Right ventricle myocardium inferior (tissue), 1 donor: Measurements from ENCODE around the gene SOAT2. TPM values are rescaled to one million over a fixed set of nuclear protein-coding genes. Genes with fewer than 3 reads are reported as not detected.

Experiments
- ATAC-seq: fragments of 200-7000 bp; cut with Tn5 transposase; one replicate; pipeline ENCODE4 v1.9.1; 2020; ENCODE audit warnings: mild to moderate bottlenecking, moderate library complexity
- DNase-seq: peaks from one replicate; pipeline ENCODE4 v3.0.0; 2021; ENCODE audit errors: missing footprints
- intact Hi-C: fragments of 100-400 bp; cut with DNase I; formaldehyde crosslinking; loops from one replicate; pipeline ENCODE4 v1.11.0; 2022
- total RNA-seq: library from RNA; stranded (reverse); fragmentation: NEBNext Ultra II Directional; extraction: Animal tissue kit (Norgen Biotek cat#: 25700); gene quantifications from one replicate; pipeline ENCODE4 v1.2.1, GENCODE V29; 2021
- donor health status: DM: no; HTN: yes; CAD: no; lungs with severe emphysema.

SOAT2 gene
- total RNA-seq, 1 donor from 2014 or later: not detected

DNA sequence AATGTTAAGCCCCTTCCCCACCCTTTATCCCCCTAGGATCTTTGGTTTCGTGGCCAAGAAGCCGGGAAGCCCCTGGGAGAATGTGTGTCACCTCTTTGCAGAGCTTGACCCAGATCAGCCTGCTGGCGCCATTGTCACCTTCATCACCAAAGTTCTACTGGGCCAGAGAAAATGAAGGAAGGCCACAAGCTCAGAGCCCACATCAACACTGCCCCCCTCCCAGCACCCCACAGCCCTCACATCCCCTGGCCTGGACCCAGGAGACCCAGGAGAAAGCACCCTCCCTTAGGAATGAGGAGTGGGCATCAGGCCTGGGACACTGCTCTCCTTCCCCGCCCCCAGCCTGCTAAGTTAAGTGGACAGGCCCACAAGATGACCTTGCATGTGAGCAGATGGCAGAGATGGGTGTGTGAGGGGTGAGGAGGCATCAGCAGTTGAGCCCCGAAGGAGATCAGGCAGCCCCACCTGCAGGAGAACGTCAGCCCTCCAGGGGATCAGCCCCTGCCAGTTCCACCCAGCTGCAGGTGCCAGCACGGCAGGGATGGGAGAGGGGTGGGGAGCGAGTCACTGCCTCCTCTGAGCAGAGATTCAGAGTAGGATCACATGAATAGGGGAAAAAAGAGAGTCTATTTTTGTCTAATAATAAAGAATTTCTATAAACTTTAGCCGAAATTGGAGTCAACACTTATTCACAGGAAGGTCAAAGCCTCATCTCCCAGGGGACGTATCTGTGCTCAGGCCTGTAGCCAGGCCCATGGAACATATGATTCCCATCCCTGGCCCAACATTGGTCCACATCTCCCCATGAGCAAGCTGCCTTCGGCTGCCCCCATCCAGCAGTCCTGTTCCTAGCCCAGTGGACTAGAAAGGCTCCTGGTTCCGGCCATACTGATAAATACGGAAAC is 39.3 kb upstream of the SOAT2 start:
- no peak for DNase-seq
- ATAC-seq: peak; percentile 43
- intact Hi-C loops: loop anchor here (1.0 kb wide), 1 partner anchor 12 kb away; no protein-coding TSS in a partner anchor

DNA sequence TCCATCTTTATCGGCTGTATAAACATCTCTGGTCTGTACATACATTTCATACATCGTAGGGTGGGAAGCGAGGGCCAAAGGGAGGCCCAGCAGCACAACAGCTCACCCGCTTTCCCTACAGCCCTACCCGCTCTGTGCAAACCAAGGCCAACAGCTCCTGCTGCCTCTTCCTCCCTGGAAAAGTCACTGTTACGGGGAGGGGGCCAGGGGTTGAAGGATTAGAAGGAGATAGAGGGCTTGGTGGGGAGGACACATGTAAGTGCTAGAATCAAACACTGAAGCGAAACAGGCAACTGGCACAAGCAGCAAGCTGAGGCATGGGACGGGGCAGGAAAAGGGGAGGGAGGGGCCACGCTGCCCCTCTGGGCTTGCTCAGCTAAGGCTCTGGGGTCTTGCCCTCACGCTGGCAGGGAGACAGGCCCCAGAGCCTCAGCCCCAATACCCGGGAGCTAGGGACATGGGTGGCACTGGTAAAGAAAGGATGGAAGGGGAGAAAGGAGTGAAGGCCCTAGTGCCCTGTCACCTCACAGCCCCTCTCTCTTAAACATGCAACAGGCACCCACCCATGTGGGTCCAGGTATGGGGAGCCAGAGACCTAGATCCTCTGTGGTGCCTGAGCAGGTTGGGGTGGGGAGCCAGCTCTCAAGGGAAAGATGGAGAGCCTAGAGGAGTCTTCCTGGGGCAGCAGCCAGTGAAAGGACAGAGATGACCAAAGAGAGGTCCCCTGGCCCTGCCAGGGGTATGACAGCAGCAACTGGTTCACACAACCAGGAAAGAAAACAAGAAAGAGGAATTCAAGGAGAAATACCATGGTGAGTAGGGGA is 38.5 kb upstream of the SOAT2 start:
- ATAC-seq (peak; percentile 1), DNase-seq (no peak)
- intact Hi-C loops: loop anchor here (5.0 kb wide), 1 partner anchor 232 kb away; the partner anchor contains the start of genes MYG1 and PFDN5

DNA sequence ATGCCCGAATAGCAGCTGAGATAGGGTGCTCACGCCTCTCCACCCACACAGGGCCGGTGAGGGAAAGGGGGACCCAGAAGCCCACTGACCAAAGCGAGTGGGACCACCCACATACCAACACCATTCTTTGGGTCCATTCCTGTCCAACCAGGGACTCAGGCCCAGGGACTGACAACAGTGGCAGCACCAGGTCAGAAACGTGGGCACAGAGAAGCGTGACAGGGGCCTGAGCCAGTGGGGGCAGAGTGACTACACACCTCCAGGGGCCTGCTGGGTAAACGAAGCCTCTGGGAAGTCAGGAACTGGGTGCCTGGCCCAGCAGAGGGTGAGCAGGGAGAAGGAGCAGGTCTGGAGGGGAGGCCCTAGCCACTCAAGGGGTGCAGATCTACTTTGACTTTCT is 37.8 kb upstream of the SOAT2 start:
- ATAC-seq (peak; percentile 1), DNase-seq (no peak)
- intact Hi-C loops: loop anchor here (5.0 kb wide), 1 partner anchor 232 kb away; the partner anchor contains the start of genes MYG1 and PFDN5

DNA sequence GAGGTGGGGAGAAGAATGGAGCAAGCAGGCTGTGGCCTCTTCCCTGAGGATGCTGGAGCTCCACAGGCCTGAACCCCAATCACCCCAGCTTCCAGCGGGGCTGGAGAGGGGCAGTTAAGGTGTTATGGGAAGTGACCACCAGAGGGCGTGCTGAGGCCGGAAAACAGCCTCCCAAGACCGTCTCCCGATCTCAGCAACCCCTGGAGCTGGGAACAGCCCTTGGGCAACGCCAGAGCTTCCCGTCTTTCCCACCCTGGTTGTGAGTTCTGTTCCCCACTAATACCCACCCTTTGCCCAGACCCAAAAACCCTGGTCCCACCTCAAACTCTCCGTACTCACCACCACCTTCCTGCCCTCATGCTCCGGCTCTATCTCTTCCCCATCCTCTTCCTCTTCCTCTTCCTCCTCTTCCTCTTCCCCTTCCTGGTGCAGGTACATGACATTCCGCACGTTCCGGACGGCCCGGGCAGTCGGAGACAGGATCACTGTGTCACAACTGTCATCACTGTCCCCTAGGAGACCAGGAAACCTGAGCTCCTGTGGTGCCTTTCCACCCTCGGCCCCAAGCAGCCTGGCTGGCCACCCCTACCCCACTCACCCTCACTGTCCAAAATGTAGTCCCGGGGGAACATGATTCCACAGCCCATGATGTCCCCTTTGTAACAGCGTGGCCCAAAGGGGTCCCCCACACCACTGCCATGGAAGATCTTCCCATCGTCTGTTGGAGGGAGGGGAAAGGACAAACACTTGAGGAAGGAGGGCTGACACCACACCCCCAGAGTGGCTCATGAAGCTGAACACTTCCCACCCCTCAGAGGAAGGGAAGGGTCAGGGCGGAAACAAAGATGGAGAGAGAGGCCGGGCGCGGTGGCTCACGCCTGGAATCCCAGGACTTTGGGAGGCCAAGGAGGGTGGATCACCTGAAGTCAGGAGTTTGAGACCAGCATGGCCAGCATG is 37.0 kb upstream of the SOAT2 start:
- ATAC-seq: peak; percentile 57
- intact Hi-C loops: loop anchor here (1.0 to 5.0 kb wide), 3 partner anchors 32 to 231 kb away; partner anchors contain the start of genes MYG1 and PFDN5
- peak; percentile 86 for DNase-seq

DNA sequence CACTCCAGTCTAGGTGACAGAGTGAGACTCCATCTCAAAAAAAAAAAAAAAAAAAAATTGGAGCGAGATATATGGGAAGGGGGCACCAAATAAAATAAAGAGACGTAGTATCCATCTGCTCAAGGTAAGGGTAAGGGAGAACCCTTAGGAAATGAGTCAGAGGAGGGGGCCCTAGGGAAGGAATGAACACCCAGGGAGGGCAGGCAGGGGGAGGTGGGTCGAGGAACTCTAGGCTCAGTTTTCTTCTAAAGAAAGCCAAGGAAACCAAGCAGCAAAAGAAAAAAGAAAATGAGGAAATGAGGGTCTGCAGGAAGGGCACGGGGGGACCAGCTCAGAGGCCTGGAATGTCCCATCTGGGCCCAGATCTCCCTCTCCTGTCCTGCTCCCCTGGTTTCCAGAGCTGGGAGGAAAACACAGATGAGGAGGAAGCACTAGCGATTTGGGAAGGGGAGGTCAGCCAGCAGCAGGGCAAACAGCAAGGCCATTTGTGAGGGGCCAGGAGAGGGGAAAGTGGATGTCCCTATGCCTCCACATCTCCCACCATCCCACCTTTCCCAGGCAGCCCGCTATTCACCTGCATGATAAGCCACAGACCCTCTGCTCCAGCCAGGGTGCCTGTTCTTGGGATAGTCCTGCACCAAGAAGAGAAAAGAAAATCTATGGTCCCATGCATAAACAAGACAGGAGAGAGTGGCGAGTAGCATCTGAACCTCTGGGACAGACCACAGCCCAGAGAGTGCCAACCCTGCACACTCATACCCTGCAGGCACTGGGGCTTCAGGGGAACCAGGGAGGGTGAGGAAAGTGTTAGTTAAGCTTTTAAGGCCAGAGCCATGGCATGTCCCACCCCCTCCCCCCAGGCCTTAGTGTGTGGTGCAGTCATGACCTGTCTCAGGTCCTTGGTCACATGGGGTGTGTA is 36.0 kb upstream of the SOAT2 start:
- intact Hi-C loops: loop anchor here (5.0 kb wide), 1 partner anchor 230 kb away; the partner anchor contains the start of genes MYG1 and PFDN5
- DNase-seq (no peak), ATAC-seq (no peak)

DNA sequence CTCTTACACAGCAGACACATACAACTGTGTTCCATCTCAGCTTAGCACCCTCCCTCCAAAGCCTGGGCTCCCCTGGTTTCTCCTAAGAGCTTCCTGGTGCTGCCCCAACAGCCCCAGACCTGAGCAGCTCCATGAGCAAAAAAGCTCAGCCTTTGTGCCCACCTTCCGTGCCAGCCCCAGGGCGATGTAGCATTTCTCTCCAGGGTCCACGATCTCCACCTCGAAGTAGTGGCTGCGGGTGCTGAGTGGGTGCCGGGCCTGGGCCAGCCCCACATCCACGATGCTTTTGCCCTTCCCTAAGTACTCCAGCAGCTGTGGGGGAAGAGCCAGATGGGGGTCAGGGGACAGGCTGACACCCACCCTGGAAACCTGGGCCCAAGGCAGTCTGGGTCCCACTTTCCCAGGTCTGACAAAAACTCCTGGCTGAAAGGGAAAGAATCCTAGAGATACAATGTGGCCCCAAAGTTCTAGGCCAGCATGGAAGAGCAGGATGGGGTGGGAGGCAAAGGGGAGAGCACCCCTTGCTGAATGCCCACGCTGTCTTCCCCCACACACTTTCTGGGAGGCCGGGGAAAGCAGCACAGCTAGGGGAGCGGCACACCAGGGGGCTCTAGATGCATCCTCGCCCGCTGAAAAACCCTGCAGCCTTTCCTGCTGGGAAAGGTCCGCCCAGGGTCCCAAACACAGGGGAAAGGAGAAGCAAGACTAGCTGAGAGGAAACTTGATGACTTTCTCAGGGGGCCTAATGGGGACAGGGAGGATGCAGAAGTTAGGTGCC is 35.1 kb upstream of the SOAT2 start:
- DNase-seq (no peak), ATAC-seq (no peak)

DNA sequence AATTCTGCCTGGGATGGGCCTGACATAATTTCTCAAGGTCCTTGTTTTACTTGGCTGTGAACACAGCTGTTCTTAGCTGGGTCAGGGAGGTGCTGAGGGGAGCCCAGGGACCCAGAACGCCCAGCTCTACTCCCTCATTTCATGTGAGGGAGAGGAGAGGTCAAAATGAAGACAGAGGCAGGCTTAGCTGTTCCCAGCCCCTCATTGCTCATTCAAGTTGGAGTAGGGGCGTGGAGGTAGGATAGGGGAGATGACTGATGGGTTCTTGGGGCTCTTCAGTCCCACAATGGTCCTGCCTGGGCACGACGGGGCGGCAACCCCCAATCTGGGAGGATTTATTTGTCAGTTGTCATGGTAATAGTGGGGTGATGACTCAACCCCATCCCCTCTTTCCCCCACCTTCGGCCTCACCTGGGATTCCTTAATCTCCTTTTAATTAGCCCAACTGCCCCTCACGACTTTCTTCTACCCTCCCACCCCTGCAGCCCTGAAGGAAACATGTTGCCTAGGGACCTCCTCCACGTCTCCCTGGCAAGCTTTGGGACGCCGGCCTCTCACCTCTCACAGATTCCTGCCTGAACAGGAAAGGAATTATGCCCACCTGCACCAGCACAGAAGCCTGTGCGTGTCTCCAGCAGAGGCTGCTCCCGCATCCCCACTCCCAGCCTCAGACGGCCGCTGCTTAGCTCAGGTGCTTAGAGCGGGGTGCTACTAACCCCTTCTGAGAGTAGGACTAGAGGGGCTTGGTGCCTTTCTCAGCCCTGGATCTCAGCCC is 34.3 kb upstream of the SOAT2 start:
- ATAC-seq (peak; percentile 11), DNase-seq (no peak)
- intact Hi-C loops: loop anchor here (5.0 kb wide), 1 partner anchor 228 kb away; the partner anchor contains the start of genes MYG1 and PFDN5

More for the DNA sequence above, 35.1 kb upstream of the SOAT2 start:
- intact Hi-C loops: loop anchor here (5.0 kb wide), 1 partner anchor 229 kb away; the partner anchor contains the start of genes MYG1 and PFDN5

DNA sequence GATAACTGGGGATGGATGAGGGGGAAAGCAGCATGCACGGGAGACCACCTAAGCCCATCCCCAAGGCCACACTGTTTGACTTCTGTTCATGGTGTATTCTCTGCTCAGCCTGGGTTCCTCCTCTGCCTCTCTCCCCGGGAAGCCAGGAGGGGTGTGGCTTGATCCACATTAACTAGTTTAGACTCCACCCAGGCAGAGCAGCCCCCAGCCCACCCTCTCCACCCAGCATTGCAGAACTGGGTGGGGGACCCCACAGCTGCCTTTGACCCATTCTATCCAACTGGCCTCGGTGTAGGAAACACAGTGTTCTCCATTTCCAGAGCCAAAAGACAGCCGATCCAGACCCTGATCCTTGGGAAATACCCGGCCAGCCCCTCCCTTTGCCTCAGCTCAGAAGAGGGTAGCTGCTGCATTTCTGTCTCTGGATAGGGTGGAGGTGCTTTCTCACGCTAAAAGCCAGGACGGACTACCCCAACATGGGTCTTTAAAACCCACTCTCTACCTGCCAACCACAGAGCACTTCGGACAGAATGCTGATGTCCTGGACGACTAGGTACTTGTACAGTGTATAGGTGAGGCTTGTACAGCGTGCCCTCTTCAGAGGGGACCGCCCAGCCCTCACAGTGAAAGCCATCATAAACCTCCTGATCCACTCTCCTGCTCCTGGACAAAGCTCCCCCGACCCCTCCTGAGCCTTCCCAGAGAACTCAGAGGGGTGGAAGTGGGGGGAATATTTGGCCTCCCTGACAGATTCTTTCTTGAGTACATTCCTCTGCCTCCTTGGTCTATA is 33.5 kb upstream of the SOAT2 start:
- intact Hi-C loops: loop anchor here (5.0 kb wide), 2 partner anchors 112 to 227 kb away; partner anchors contain the start of genes CSAD, MYG1, PFDN5 and ZNF740
- peak; percentile 62 for DNase-seq
- peak; percentile 22 for ATAC-seq

DNA sequence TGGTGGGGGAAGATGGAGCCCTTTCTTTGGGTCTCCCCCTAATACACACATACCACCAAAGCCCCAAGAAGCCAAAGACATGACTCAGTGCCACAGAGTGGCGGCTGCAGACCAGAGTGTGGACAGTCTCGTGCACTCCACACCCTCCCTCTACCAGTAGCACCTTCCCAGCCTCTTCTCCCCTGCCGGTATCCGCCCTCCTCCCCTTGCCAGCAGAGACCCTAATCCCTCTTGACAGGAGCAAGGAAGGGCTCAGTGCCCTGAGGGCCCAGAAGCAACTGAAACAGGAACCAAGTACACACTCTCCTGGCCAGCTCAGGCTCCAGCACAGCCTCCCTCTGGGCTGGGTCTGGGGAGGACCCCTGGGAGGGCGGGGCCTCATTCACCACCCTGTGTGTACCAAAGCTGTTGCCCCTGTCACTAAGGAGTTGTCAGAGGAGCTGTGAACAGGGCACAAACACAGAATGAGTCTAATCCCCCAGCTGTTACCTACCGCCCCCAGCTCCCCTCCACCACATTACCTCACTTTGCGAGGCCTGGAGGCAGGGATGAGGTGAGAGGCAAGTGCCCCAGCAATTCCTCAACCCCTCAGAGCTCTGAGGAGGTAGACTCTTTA is 32.3 kb upstream of the SOAT2 start:
- intact Hi-C loops: loop anchor here (5.0 kb wide), 1 partner anchor 111 kb away; the partner anchor contains the start of genes CSAD and ZNF740
- DNase-seq (no peak), ATAC-seq (no peak)

DNA sequence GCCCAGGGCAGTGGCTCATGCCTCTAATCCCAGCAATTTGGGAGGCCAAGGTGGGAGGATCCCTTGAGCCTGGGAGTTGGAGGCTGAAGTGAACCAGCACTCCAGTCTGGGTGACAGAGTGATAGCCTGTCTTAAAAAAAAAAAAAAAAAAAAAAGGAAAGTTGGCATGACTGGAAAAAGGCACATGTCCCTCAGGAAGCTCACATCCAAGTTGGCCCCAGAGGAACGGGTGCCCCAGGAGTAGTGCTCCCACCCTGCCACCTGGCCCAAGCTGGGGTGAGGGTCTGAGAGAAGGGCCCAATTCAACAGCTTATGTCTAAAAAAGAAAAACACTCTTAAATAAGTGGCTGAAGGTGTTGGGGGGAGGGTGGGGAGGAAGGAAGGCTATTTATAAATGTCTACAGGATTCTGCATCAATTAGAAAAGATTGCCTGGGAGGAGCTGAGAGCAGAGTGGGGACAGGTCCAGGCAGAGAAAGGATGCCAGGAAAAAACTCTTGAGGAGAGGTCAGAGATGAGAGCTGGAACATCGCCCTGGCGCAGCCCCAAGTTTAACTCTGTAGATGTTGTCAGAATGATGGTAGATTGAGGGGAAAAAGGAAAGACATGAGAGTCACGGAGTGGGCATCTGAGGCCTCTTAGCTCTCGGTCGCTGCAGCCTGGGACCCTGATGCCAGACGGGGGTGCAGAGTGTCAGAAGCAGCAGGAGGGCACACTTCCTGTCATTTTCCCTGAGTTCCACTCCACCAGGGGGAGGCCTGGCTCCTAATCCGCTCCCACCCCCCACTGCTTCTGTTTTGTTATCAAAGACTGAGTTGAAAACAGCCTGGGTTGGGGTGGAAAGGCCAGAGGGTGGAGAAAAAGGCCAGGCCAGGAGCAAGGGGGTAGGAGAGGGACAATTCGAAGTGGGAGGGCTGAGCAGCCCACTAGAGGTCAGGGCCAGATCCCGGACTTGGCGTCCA is 31.4 kb upstream of the SOAT2 start:
- ATAC-seq (peak; percentile 58), DNase-seq (peak; percentile 87)
- intact Hi-C loops: loop anchor here (5.0 kb wide), 1 partner anchor 110 kb away; the partner anchor contains the start of genes CSAD and ZNF740

DNA sequence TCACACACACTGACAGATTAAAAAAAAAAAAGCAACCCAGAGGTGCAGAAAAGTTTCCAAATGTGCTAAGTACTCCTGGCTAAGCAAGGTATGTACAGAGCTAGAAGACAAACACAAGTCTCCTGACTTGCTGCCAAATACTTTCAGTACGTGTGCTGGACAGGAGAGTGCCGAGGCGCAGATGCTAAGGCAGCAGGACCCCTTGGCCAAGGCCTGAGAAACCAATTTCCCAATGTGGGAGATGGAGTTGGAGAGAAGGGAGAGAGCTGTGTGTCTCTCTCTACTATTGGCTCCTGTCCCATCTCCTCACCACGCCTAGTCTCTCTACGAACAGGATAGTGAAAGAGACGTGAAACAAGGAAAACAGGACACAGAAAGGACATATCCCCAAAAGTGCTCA is 29.4 kb upstream of the SOAT2 start:
- ATAC-seq (no peak), DNase-seq (no peak)
- intact Hi-C loops: loop anchor here (5.0 kb wide), 1 partner anchor 108 kb away; the partner anchor contains the start of genes CSAD and ZNF740

DNA sequence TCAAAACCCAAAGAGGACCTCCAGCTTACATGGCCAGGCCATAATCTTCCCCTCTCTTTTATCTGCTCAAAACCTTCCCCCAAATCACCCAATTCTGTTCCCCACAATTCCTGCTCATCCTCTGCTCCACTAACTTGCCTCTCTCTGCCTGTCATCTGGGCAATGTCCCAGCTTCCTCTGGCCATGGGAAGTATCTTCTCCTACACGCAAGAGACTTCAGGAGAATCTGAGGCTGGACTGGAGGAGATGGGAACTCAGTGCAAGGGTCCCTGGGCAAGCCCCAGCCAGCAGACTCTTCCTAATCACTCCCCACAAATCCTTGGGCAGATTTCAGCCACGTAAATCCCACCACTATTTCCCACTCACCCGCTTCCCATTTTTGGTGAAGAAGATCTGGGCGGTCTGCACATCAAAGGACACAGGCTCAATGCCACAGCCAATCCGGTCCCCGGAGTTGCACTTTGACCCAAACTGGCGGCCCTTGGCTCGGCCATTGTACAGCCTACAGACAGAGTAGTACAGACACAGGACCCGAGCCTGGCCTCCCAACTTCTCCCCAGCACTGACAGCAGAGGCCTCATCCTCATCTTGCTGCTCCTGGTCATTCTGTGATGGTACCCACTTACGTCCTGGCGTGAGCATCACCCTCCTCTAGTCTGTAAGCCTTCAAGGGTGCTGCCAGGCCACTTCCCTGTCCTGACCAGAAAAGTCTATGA is 28.8 kb upstream of the SOAT2 start:
- DNase-seq (no peak), ATAC-seq (no peak)
- intact Hi-C loops: loop anchor here (5.0 kb wide), 1 partner anchor 108 kb away; the partner anchor contains the start of genes CSAD and ZNF740
